ENCODE measurements around the gene MMP25. TPM values are rescaled to one million over a fixed set of nuclear protein-coding genes. Genes with fewer than 3 reads are reported as not detected.
A peak's percentile ranks its signal among the peaks of the same experiment; 100 is the strongest.

Gene MMP25
- total RNA-seq, 1 donor from 2014 or later: 0.19 TPM

DNA sequence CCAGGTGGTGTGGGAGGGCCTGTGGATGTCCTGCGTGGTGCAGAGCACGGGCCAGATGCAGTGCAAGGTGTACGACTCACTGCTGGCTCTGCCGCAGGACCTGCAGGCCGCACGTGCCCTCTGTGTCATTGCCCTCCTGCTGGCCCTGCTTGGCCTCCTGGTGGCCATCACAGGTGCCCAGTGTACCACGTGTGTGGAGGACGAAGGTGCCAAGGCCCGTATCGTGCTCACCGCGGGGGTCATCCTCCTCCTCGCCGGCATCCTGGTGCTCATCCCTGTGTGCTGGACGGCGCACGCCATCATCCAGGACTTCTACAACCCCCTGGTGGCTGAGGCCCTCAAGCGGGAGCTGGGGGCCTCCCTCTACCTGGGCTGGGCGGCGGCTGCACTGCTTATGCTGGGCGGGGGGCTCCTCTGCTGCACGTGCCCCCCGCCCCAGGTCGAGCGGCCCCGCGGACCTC, 32.8 kb upstream of the MMP25 start:
- no peak for DNase-seq (ENCODE audit: low spot score, unreplicated experiment)
- Mint-ChIP-seq H3K4me1 (ENCODE audit: low read depth) (peaks cover 61% of the 10 kb centered on the region), H3K36me3 (ENCODE audit: insufficient read depth) (peaks cover 13% of the 10 kb centered on the region), H3K9me3 (ENCODE audit: low read depth) (no peaks in the 10 kb centered on the region), H3K27ac (peak overlapping the region; percentile 87), H3K27me3 (no peaks in the 10 kb centered on the region), H3K4me3 (ENCODE audit: low read depth) (peak overlapping the region; percentile 24)
- TF ChIP-seq, protein P1, sequence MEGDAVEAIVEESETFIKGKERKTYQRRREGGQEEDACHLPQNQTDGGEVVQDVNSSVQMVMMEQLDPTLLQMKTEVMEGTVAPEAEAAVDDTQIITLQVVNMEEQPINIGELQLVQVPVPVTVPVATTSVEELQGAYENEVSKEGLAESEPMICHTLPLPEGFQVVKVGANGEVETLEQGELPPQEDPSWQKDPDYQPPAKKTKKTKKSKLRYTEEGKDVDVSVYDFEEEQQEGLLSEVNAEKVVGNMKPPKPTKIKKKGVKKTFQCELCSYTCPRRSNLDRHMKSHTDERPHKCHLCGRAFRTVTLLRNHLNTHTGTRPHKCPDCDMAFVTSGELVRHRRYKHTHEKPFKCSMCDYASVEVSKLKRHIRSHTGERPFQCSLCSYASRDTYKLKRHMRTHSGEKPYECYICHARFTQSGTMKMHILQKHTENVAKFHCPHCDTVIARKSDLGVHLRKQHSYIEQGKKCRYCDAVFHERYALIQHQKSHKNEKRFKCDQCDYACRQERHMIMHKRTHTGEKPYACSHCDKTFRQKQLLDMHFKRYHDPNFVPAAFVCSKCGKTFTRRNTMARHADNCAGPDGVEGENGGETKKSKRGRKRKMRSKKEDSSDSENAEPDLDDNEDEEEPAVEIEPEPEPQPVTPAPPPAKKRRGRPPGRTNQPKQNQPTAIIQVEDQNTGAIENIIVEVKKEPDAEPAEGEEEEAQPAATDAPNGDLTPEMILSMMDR (IDR thresholded peaks at IDR 0.05; ENCODE audit: unreplicated experiment): no peak

DNA sequence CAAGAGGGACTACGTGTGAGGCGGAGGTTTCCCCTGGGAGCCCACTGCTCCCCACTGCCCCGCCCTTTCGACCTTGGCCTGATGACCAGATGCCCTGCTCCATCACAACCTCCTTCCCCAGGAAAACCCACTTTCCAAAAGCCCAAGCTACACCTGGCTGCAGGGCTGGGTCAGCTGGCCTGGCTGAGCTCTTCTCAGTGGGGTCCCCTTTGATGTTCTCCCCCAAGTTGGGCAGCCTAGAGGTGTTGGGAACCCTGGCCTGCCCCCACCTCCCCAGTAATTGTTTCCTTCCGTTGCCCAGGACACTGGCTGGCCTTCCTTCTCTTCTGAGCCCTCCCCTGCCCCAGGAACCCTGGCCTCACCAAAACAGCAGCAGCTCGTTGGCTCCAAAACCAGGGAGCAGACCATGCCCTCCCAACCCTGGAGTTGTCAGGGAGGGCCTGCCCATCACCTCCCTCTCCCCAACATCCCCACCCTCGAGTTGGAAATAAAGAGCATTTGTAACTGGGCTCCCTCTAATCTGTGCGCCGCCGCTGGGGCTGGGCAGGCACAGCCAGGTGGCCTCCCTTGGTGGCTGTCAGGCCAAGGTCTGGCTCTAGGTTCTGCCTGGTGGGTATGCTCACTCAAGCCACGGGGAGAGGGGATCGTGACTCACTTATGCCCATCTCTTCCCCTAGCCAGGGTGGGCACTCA, 32.2 kb upstream of the MMP25 start:
- Mint-ChIP-seq H3K4me3 (ENCODE audit: low read depth) (peak overlapping the region; percentile 93), H3K27me3 (no peaks in the 10 kb centered on the region), H3K4me1 (ENCODE audit: low read depth) (peaks cover 55% of the 10 kb centered on the region), H3K27ac (peak overlapping the region; percentile 97), H3K9me3 (ENCODE audit: low read depth) (no peaks in the 10 kb centered on the region), H3K36me3 (ENCODE audit: insufficient read depth) (peaks cover 13% of the 10 kb centered on the region)
- TF ChIP-seq, protein P1 (IDR thresholded peaks at IDR 0.05; ENCODE audit: unreplicated experiment): no peak
- no peak for DNase-seq (ENCODE audit: low spot score, unreplicated experiment)

DNA sequence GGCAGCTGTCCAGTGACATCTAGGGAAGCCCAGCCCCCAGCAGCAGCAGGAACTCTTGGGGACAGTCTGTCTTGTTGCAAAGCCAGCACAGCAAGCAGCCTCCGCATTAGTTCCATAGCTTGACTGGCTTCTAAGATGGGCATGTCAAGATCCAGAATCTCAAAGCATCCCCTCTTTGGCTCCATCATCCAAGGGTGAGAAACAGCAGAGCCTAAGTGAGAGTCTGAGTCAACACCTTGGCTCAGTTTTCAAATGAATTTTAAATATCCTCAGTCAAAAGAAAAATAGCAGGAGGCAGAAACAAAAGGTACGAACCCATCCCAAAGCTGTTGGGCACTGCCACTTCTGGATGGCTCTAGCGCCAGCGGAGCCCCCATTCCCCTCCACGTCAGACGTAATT, 31.4 kb upstream of the MMP25 start:
- no peak for DNase-seq (ENCODE audit: low spot score, unreplicated experiment)
- Mint-ChIP-seq H3K9me3 (ENCODE audit: low read depth) (no peaks in the 10 kb centered on the region), H3K4me3 (ENCODE audit: low read depth) (peak overlapping the region; percentile 93), H3K36me3 (ENCODE audit: insufficient read depth) (peaks cover 13% of the 10 kb centered on the region), H3K27me3 (no peaks in the 10 kb centered on the region), H3K4me1 (ENCODE audit: low read depth) (peaks cover 52% of the 10 kb centered on the region), H3K27ac (peak overlapping the region; percentile 97)
- TF ChIP-seq, protein P1 (IDR thresholded peaks at IDR 0.05; ENCODE audit: unreplicated experiment): no peak

DNA sequence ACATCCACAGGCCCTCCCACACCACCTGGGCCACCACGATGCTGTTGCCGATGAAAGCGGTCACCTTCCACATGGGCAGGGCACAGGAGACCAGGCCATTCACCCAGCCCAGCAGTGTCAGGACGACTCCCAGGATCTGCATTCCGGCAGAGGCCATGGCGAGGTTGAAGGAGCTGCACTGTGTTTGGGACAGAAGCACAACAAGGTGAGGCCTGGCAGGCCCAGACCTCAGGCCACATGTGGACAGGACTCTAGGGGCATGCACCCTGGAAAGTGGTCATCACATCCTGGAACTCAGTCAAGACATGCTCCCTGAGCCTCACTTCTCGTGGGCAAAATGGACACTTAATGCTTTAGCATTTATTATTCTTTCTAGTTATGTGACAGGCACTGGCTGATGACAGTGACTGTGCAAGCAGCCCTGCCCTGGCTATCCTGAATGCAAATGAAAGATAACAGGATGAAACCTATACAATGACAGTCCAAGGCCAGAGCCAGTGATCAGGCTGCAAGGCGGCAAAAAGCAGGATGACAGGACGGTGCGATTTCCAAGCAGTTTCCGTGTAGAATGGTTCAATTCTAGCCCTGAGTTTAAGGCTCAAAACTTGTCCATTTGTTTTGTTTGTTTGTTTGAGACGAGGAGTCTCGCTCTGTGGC, 30.4 kb upstream of the MMP25 start:
- peak overlapping the region; percentile 93 for H3K4me3 Mint-ChIP-seq (ENCODE audit: low read depth)
- H3K4me1 Mint-ChIP-seq (ENCODE audit: low read depth): peaks cover 53% of the 10 kb centered on the region
- H3K9me3 Mint-ChIP-seq (ENCODE audit: low read depth): no peaks in the 10 kb centered on the region
- no peak for DNase-seq (ENCODE audit: low spot score, unreplicated experiment)
- H3K27ac Mint-ChIP-seq: peak overlapping the region; percentile 97
- H3K36me3 Mint-ChIP-seq (ENCODE audit: insufficient read depth): peaks cover 13% of the 10 kb centered on the region
- TF ChIP-seq, protein P1 (IDR thresholded peaks at IDR 0.05; ENCODE audit: unreplicated experiment): no peak
- H3K27me3 Mint-ChIP-seq: no peaks in the 10 kb centered on the region

DNA sequence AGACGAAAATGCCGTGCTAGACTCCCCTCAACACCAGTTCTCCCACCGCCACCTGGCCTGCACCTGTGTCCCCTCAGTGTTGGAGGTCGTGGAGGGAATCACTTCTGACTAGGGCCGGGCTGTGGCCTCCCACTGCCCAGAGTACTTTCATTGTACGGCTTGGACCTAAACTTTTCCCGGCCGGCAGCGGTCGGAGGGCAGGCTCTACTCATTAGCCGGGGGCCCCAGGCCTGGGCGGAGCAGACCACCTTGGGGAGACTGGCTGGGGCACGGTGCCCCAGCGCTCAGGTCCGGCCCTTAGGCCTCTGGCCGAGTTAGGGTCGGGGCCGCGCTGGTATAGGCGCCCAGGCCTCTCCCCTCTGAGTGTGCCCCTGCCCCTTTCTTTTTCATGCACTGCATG, 29.0 kb upstream of the MMP25 start:
- peaks cover 55% of the 10 kb centered on the region for H3K4me1 Mint-ChIP-seq (ENCODE audit: low read depth)
- H3K9me3 Mint-ChIP-seq (ENCODE audit: low read depth): no peaks in the 10 kb centered on the region
- DNase-seq (ENCODE audit: low spot score, unreplicated experiment): no peak
- peak overlapping the region; percentile 93 for H3K4me3 Mint-ChIP-seq (ENCODE audit: low read depth)
- peak overlapping the region; percentile 98 for H3K27ac Mint-ChIP-seq
- no peaks in the 10 kb centered on the region for H3K27me3 Mint-ChIP-seq
- peaks cover 13% of the 10 kb centered on the region for H3K36me3 Mint-ChIP-seq (ENCODE audit: insufficient read depth)
- TF ChIP-seq, protein P1 (IDR thresholded peaks at IDR 0.05; ENCODE audit: unreplicated experiment): no peak

Data from progenitor cell of endocrine pancreas (in vitro differentiated cells).